GM13976 (cell line): ENCODE data around the gene TCN2.
"Not testable (repeated sequence)": the region's sequence is repeated elsewhere in the genome, so short reads cannot be mapped to it uniquely, and the experiment has no call there.

ENCODE experiments used
- DNase-seq: peaks from one replicate; pipeline ENCODE4 v3.0.0; 2012; ENCODE audit warnings: low spot score
- CTCF ChIP-seq: IDR thresholded peaks from 2 replicates; pipeline ENCODE4 v1.5.1; 2012; ENCODE audit warnings: borderline replicate concordance, mild to moderate bottlenecking; ENCODE audit not compliant: insufficient read depth; ENCODE audit errors: extremely low read depth, missing control alignments, control extremely low read depth
- in situ Hi-C: fragments of 300-500 bp; cut with MboI; formaldehyde crosslinking; loops from one replicate; pipeline ENCODE4 v1.12.0; 2022; ENCODE audit warnings: low sequenced_read_pairs, mixed read lengths, inconsistent platforms; ENCODE audit not compliant: unreplicated experiment

Gene TCN2

GRCh38 chr22:30591191-30591587 is 15.8 kb upstream of the TCN2 start:
- no peak for DNase-seq
- in situ Hi-C loops = no loop called here
- TF ChIP-seq CTCF = no peak

- TF ChIP-seq CTCF = no peak
Measured at GRCh38 chr22:30591588-30592359, 15.2 kb upstream of the TCN2 start, which contains the start of gene PES1. PES1 (minus strand) TSS chr22:30591910; CDS start chr22:30591833, 77 bp downstream.

DNA sequence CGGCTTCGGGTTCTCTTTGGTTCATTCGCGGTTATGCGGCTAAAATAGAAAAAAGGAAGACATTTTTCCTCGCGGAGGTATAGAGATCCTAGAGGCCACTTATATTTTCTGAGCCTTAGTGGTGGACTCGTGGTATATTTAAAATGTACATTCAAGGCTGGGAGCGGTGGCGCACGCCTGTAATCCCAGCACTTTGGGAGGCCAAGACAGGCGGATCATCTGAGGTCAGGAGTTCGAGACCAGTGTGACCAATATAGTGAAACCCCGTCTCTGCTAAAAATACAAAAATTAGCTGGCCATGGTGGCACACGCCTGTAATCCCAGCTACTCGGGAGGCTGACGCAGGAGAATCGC is 14.6 kb upstream of the TCN2 start:
- in situ Hi-C loops, DNase-seq: not testable (repeated sequence)

More at GRCh38 chr22:30591588-30592359, 15.2 kb upstream of the TCN2 start, which contains the start of gene PES1:
- in situ Hi-C loops = no loop called here
- DNase-seq = peak; percentile 98

DNA sequence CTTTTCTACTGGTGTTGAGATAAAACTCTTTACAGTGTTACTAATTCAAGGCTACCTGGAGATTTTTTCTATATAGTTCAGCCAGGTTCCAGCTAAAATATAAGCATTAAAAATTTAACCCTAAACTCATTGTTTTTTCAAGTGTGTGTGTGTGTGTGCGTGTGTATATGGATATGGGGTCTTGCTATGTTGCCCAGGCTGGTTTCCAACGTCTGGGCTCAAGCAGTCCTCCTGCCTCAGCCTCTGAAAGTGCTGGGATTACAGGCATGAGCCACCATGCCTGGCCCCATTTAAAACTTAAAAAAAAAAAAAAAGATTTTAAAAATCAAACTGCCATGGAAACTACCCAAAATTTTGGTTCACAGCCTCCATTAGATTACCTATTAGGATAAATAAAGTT is 10.8 kb upstream of the TCN2 start:
- in situ Hi-C loops = no loop called here
- TF ChIP-seq CTCF = no peak
- no peak for DNase-seq

DNA sequence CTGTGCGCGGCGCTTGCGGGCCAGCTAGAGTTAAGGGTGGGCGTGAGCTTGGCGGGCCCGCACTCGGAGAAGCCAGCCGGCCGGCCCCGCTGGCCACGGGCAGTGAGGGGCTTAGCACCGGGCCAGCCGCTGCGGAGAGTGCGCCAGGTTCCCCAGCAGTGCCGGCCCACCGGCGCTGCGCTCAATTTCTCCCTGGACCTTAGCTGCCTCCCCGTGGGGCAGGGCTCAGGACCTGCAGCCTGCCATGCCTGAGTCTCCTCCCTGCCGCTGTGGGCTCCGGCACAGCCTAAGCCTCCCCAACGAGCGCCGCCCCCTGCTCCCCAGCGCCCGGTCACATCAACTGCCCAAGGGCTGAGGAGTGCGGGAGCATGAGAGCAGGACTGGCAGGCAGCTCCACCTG is 10.1 kb upstream of the TCN2 start:
- in situ Hi-C loops = no loop called here
- DNase-seq = no peak
- no peak for TF ChIP-seq CTCF

DNA sequence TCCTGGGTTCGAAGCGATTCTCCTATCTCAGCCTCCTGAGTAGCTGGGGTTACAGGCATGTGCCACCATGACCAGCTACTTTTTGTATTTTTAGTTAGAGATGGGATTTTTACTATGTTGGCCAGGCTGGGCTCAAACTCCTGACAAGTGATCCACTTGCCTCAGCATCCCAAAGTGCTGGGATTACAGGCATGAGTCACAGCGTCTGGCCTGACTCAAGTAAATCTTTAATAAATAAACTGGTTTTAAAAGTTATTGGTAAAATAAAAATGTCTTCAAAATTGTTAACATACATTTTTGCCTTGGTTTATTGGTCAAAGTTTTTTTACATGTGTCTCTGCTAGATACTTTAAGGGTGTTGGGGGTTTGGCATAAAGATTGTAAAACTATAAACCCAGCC is 8.0 kb upstream of the TCN2 start:
- no peak for DNase-seq
- in situ Hi-C loops = no loop called here
- TF ChIP-seq CTCF = no peak

DNA sequence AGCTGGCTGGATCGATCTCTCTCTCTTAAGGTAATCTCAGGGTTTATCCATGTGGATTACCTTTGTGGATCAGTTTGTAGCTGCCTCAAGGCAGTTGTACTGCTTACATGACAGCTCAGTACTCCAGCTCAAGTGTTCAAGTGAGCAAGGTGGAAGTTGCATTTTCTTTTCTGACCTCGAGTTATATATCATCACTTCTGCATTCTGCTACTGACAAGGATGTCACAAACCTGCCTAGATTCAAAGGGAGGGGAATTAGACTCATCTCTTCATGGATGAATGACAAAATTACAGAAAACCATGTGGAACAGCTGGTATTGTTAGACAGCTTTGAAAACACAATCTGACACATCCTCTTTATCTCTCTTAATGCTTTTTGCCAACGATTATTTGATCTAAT is 6.1 kb upstream of the TCN2 start:
- TF ChIP-seq CTCF = no peak
- in situ Hi-C loops = no loop called here
- DNase-seq = no peak
